ENCODE measurements around the gene KRCC1.

Gene KRCC1

DNA sequence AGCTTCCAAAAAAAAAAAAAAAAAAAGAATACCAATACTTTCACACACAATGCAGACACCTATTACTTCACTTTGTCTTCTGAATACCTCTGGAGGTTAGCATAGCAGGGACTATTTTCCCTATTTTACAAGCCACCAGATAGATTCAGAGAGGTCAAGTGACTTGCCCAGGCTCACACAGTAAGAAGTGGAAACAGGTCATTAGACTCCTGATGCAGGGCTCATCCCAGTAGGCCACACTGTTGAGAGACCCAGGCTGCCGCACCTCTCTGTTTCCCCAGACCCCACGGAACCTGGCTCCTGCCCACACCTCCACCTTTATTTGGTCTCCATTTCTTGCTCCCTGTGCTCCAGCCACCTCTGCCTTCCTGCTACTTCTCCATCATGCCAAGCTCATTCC is 31.5 kb upstream of the KRCC1 start:
- H3K27me3 Mint-ChIP-seq, result peaks cover 12 to 16% of the 10 kb centered on the region in 2 donors
- H3K4me3 Mint-ChIP-seq, result no peak overlapping the region
- no peaks in the 10 kb centered on the region for H3K4me1 Mint-ChIP-seq (ENCODE audit: low read depth in 2 of 2)
- no peaks in the 10 kb centered on the region for H3K36me3 Mint-ChIP-seq (ENCODE audit: insufficient read depth)
- H3K27ac Mint-ChIP-seq, result no peak overlapping the region
- DNase-seq, result no peak
- H3K9me3 Mint-ChIP-seq, result no peaks in the 10 kb centered on the region
- no peak for ATAC-seq (replicated peaks)

DNA sequence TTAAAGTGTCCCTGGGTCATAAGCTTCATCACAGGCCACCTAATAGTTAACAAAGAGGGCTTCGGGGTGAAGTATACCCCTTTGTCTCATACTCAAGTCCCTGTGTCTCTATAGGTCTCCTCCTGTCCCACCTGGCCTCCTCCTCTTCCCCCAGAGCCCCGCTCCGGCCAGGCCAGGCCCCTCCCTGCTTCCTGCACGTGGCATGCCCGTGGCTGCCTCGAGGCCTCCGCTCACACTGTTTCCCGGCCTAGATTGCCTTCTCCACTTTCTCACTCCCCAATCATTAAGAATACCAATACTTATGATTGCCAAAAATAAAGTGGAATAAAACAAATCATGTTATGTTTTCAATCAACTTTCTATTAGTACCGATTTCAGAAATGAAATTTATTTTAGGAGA is 30.8 kb upstream of the KRCC1 start:
- Mint-ChIP-seq H3K36me3 (ENCODE audit: insufficient read depth) (no peaks in the 10 kb centered on the region), H3K27ac (no peak overlapping the region), H3K9me3 (no peaks in the 10 kb centered on the region), H3K4me3 (no peak overlapping the region), H3K4me1 (ENCODE audit: low read depth in 2 of 2) (no peaks in the 10 kb centered on the region), H3K27me3 (peaks cover 18 to 23% of the 10 kb centered on the region in 2 donors)
- DNase-seq, result no peak
- ATAC-seq (replicated peaks), result no peak

DNA sequence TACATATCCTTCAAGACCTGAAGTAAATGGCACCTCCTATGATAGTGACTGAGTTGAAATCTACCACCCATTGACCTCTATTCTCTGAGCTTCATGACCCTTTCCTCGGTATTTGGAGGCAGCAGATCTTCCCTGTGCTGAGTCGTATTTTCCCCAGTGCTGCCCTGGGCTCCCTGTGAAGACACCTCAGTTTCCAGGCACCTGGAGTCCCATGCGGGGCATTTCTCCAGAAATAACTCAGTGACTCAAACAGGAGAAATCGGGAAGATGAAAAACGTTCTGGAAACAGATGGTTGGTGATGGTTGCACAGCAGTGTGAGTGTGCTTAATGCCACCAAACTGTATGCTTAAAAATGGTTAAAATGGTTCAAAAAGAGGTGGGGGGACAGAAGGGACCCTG is 30.0 kb upstream of the KRCC1 start:
- Mint-ChIP-seq H3K36me3 (ENCODE audit: insufficient read depth) (no peaks in the 10 kb centered on the region), H3K4me1 (ENCODE audit: low read depth in 2 of 2) (no peaks in the 10 kb centered on the region), H3K4me3 (no peak overlapping the region), H3K27me3 (peaks cover 18 to 26% of the 10 kb centered on the region in 2 donors), H3K9me3 (no peaks in the 10 kb centered on the region), H3K27ac (no peak overlapping the region)
- ATAC-seq (replicated peaks), result no peak
- DNase-seq, result no peak

GRCh38 chr2:88085099-88085498 is 29.5 kb upstream of the KRCC1 start:
- H3K4me3 Mint-ChIP-seq, result no peak overlapping the region
- no peaks in the 10 kb centered on the region for H3K4me1 Mint-ChIP-seq (ENCODE audit: low read depth in 2 of 2)
- H3K9me3 Mint-ChIP-seq, result no peaks in the 10 kb centered on the region
- no peaks in the 10 kb centered on the region for H3K36me3 Mint-ChIP-seq (ENCODE audit: insufficient read depth)
- H3K27ac Mint-ChIP-seq, result no peak overlapping the region
- H3K27me3 Mint-ChIP-seq, result peaks cover 18 to 26% of the 10 kb centered on the region in 2 donors
- no peak for DNase-seq
- no peak for ATAC-seq (replicated peaks)

- ATAC-seq (replicated peaks) (no peak), DNase-seq (no peak)
- peaks cover 18 to 26% of the 10 kb centered on the region in 2 donors for H3K27me3 Mint-ChIP-seq
- H3K4me3 Mint-ChIP-seq, result no peak overlapping the region
- H3K9me3 Mint-ChIP-seq, result no peaks in the 10 kb centered on the region
- H3K36me3 Mint-ChIP-seq (ENCODE audit: insufficient read depth), result no peaks in the 10 kb centered on the region
- H3K4me1 Mint-ChIP-seq (ENCODE audit: low read depth in 2 of 2), result no peaks in the 10 kb centered on the region
- H3K27ac Mint-ChIP-seq, result no peak overlapping the region
These were observed 27.2 kb upstream of the KRCC1 start for GRCh38 chr2:88082781-88083180.

DNA sequence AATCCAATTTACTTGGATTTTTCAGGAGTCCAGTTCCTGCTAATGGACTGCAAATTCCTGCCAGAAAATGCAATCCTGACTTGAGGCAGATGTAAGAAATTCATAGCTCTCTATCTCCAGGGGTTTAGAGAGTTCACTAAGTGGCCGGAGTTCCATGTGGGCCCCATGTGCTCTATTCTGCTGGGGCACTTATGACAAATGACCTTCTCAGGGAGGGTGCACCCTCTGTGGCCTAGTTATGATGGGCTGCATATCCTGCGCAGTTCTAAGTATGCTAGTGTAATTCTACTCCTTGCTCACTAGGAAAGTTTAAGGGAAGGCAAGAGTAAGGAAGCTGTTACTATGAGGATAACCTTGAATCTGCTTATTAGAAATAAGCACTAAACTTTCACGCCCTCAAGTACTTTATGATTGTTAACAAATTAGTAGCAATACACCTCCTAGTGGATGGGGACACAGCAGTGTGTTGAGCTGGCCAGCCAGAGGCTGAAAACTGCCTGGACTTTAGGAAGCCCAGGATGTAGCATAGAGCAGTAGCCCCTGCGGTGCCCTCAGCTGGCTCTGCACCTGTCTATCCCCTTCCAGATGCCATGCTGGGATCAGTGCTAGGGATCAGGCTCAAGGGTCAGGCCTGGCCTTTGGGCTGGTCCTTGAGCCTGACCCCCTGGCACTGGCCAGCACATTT is 26.5 kb upstream of the KRCC1 start:
- Mint-ChIP-seq H3K27ac (no peak overlapping the region), H3K4me3 (no peak overlapping the region), H3K27me3 (peaks cover 18 to 26% of the 10 kb centered on the region in 2 donors), H3K4me1 (ENCODE audit: low read depth in 2 of 2) (no peaks in the 10 kb centered on the region), H3K9me3 (no peaks in the 10 kb centered on the region), H3K36me3 (ENCODE audit: insufficient read depth) (no peaks in the 10 kb centered on the region)
- no peak for DNase-seq
- no peak for ATAC-seq (replicated peaks)

DNA sequence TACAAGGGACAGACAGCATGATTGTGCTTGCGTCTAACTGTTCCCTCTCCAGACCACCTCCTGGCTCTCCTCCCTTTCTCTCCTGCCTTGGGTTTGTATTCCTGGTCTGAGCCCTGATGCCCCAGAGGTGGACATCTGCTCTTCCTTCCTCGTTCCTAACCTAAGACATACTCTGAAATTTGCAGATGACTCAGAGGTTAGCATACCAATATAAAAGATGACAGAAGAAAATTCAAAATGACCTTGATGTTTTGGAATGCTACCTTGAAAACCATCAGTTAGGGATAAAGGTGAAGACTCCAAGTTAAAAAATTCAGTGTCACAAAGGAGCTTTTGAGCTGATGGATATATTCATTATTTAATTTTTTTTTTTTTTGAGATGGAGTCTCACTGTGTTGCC is 25.0 kb upstream of the KRCC1 start:
- Mint-ChIP-seq H3K36me3 (ENCODE audit: insufficient read depth) (no peaks in the 10 kb centered on the region), H3K4me3 (no peak overlapping the region), H3K27me3 (peaks cover 18 to 26% of the 10 kb centered on the region in 2 donors), H3K4me1 (ENCODE audit: low read depth in 2 of 2) (no peaks in the 10 kb centered on the region), H3K27ac (no peak overlapping the region), H3K9me3 (no peaks in the 10 kb centered on the region)
- DNase-seq, result no peak
- no peak for ATAC-seq (replicated peaks)

DNA sequence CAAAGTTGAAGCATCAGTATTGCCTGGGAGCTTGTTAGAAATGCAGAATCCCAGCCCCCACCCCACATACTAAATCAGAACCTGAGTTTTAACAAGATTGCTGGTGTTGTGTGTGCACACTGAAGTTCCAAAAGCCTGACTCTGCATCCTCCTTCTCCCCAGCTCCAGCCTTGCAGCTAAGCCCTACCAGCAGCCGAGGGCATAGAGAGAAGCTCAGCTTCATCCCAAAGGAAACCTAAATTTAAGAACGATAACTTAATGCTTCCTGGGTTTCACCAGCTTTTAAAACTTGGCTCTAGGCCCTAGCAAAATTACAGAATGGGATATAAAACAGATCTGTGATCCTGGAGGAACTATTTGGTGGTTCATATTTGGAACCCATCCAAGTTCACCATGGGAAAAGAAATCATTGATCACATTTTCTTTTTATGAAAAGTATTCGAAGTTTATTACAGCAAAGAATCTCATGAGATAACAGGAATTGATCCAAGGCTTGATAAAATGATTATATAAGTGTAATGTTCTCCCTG is 23.1 kb upstream of the KRCC1 start:
- peaks cover 18 to 34% of the 10 kb centered on the region in 2 donors for H3K27me3 Mint-ChIP-seq
- H3K36me3 Mint-ChIP-seq (ENCODE audit: insufficient read depth), result no peaks in the 10 kb centered on the region
- H3K27ac Mint-ChIP-seq, result no peak overlapping the region
- no peaks in the 10 kb centered on the region for H3K4me1 Mint-ChIP-seq (ENCODE audit: low read depth in 2 of 2)
- H3K4me3 Mint-ChIP-seq, result no peak overlapping the region
- no peaks in the 10 kb centered on the region for H3K9me3 Mint-ChIP-seq
- ATAC-seq (replicated peaks) (no peak), DNase-seq (no peak)

GRCh38 chr2:88077080-88077479 is 21.5 kb upstream of the KRCC1 start:
- no peaks in the 10 kb centered on the region for H3K36me3 Mint-ChIP-seq (ENCODE audit: insufficient read depth)
- H3K27ac Mint-ChIP-seq, result no peak overlapping the region
- H3K9me3 Mint-ChIP-seq, result no peaks in the 10 kb centered on the region
- peaks cover 6 to 24% of the 10 kb centered on the region in 2 donors for H3K27me3 Mint-ChIP-seq
- no peak overlapping the region for H3K4me3 Mint-ChIP-seq
- no peaks in the 10 kb centered on the region for H3K4me1 Mint-ChIP-seq (ENCODE audit: low read depth in 2 of 2)
- no peak for ATAC-seq (replicated peaks)
- DNase-seq, result no peak

- H3K36me3 Mint-ChIP-seq (ENCODE audit: insufficient read depth), result no peaks in the 10 kb centered on the region
- DNase-seq (no peak), ATAC-seq (replicated peaks) (no peak)
- no peak overlapping the region for H3K27ac Mint-ChIP-seq
- H3K4me3 Mint-ChIP-seq, result no peak overlapping the region
- H3K9me3 Mint-ChIP-seq, result no peaks in the 10 kb centered on the region
- H3K4me1 Mint-ChIP-seq (ENCODE audit: low read depth in 2 of 2), result no peaks in the 10 kb centered on the region
- peaks cover 4 to 14% of the 10 kb centered on the region in 2 donors for H3K27me3 Mint-ChIP-seq
These were observed 19.3 kb upstream of the KRCC1 start for GRCh38 chr2:88074854-88075292.

GRCh38 chr2:88074150-88074549 is 18.6 kb upstream of the KRCC1 start:
- no peak for ATAC-seq (replicated peaks)
- no peak for DNase-seq
- Mint-ChIP-seq H3K9me3 (no peaks in the 10 kb centered on the region), H3K4me1 (ENCODE audit: low read depth in 2 of 2) (no peaks in the 10 kb centered on the region), H3K4me3 (no peak overlapping the region), H3K27ac (no peak overlapping the region), H3K27me3 (peaks cover 4 to 15% of the 10 kb centered on the region in 2 donors), H3K36me3 (ENCODE audit: insufficient read depth) (no peaks in the 10 kb centered on the region)

DNA sequence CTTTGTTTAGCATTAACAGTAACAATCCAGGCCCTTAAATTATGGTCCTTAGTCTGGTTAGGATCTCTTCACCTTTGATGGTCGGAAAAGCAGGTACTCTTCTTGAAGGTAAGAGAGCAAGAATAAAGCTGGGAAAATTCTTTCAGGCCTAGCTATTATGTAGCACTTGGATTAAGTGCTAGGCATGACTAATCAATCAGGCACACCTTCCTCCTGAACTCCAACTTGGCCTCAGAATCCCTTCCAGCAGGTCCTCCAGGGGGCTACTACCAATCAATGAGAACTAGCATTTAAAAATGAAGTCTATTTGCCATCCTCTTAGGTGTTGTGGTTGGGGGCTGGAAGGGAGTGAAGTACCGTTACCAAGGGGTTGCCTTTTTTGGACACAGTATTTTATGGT is 15.8 kb upstream of the KRCC1 start:
- no peaks in the 10 kb centered on the region for H3K36me3 Mint-ChIP-seq (ENCODE audit: insufficient read depth)
- H3K4me1 Mint-ChIP-seq (ENCODE audit: low read depth in 2 of 2), result no peaks in the 10 kb centered on the region
- no peaks in the 10 kb centered on the region for H3K9me3 Mint-ChIP-seq
- peaks cover 4 to 29% of the 10 kb centered on the region in 2 donors for H3K27me3 Mint-ChIP-seq
- H3K4me3 Mint-ChIP-seq, result no peak overlapping the region
- no peak for DNase-seq
- no peak for ATAC-seq (replicated peaks)
- H3K27ac Mint-ChIP-seq, result no peak overlapping the region

DNA sequence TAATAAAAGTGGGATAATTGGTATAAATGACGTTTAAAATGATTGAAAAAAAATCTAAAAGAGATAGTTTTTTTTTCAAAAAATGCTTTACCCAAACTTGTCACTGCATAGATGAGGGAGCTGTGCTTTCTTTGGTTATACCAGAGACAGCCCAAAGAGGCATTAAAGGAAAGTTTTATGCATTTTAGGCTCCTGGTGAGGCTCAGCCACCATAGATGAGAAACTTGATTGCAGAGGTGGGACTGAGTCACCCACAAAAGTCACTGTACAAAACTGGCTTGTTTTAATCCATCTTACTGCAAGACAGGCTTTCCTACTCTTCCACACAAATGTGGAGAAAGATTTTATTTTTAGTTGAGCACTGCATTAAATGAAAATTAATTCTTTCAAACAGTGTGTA is 14.5 kb upstream of the KRCC1 start:
- Mint-ChIP-seq H3K9me3 (no peaks in the 10 kb centered on the region), H3K4me1 (ENCODE audit: low read depth in 2 of 2) (no peaks in the 10 kb centered on the region), H3K4me3 (no peak overlapping the region), H3K27ac (no peak overlapping the region), H3K27me3 (peaks cover 4 to 29% of the 10 kb centered on the region in 2 donors), H3K36me3 (ENCODE audit: insufficient read depth) (no peaks in the 10 kb centered on the region)
- DNase-seq, result no peak
- no peak for ATAC-seq (replicated peaks)

GRCh38 chr2:88069117-88069516 is 13.5 kb upstream of the KRCC1 start:
- Mint-ChIP-seq H3K27ac (no peak overlapping the region), H3K4me3 (no peak overlapping the region), H3K4me1 (ENCODE audit: low read depth in 2 of 2) (no peaks in the 10 kb centered on the region), H3K27me3 (peaks cover 4 to 26% of the 10 kb centered on the region in 2 donors), H3K36me3 (ENCODE audit: insufficient read depth) (no peaks in the 10 kb centered on the region), H3K9me3 (no peaks in the 10 kb centered on the region)
- no peak for ATAC-seq (replicated peaks)
- DNase-seq, result no peak
